AG08396 (cell line): ENCODE results near the gene IQUB.
"Not testable (repeated sequence)": the region's sequence is repeated elsewhere in the genome, so short reads cannot be mapped to it uniquely, and the experiment has no call there.

Experiments
- DNase-seq: peaks from one replicate; pipeline ENCODE4 v3.0.0; 2012; ENCODE audit warnings: low spot score, mixed read lengths

The IQUB gene

DNA sequence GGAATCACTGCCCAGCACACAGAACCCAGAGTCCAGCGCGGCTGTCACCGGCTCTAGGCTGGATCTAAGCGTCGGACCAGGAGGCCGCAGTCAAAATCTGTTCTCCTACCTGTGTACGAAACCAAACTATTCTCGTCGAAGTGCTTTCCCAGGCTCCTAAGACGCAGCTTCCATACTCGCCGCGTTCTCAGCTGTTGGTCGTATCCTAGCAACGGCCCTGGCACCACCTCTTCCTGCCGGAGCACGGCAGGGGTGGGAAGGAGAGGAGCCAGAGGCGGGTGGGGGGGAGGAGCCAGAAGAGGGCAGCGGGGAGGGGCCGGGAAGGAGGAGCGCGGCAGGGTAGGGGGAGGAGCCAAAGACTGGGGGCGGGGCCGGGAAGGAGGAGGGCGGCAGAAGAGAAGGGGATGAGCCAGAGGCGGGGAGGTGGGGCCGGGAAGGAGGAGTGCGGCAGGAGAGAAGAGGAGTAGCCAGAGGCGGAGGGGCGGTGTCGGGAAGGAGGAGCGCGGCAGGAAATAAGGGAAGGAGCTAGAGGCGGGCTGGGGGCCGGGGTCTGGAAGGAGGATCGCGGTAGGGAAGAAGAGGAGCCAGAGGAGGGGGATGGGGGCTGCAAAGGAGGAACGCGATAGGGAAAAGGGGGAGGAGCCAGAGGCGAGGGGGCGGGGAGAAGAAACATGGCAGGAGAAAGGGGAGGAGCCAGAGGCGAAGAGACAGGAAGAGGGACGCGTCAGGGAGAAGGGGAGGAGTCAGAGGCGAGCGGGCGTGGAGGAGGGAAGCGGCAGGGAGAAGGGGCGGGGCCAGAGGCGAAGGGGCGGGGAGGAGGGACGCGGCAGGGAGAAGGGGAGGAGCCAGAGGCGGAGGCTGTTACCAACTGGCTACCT is at the start of gene IQUB:
TSS of gene IQUB (minus strand) at position 213 of the 878 bp plus-strand sequence. CDS start 22,255 bp downstream, outside the sequence.
- DNase-seq: peak; percentile 98

DNA sequence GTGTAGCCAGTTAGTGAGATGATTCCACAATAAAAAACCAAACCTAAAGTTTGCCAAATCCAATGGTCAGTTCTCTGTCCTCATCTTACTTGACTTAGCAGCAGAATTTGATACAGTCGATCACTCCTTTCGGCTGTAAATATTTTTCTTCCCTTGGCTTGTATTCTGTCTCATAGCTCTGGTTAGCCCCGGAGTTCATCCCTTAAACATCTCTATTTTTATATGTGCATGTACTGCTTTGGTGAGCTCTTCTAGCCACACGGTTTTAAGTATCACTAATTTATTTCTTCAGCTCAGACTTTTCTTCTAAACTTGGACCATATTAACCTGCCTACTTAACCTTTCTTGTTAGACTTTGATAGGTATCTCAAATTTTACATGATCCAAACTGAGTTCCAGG is 49.4 kb upstream of the IQUB start:
- DNase-seq: no peak

DNA sequence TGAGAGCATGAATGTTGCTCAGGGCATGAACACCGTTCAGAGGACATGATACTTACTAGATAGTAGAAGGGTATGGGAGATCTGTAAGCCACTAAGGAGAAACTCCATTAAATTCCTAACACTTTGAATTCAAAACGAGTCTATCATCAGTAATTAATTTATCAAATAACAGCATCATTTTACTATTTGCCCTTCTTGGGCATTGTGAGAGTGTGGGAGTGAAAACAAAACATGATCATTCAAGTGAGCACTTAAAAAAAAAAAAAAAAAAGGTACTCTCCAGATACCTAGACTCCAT is 46.7 kb upstream of the IQUB start:
- no peak for DNase-seq

DNA sequence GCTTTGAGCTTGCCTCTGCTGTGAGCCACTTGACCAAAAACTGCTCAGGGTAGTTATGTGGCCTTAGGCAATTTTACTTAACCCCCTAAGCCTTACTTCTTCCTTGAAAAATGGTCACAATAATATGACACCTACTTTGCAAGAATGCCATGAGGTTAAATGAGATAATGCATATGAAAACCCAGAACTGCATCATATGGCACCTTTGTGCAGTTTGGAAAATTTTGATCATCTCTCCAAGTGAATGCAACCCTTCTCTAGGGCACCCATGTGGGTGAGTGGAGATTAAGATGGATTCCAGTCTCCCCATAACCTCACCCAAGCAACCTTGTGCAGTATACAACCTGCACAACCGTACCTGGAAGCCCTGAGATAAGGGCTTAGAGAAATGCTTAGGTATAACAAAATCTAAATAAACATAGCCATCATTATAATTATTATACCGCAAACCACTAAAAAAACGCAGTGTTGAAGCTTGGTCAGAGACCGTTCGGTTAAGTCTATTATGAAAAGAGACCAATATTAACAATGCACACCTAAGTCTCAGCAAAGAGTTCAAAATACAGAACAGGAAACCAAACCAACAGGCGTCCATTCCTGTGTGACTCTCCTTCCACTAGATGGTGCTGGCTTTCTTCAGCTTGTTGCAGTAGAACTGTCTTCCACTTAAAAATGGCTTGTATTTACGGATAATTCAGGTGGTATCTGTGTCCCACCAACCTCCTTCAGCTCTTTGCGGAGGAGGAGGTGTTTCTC is 46.2 kb upstream of the IQUB start:
- peak; percentile 32 for DNase-seq

DNA sequence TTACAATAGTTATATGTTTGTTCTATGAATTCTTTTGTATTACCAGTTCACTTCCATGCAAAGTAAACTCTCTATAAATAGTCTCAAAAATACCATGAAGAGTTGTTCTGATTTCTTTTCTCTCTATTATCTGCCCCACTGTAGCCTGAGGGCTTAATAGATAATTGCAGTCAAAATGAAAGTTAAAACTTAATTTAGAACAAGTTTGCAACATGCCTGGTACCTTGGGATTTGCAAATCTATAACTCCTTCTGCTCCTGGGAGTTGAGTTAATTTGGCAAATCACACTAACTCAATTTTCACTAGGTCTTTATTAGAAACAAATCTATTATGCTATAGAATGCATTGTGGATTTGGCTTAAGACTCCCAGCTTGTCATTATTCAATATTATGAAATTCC is 45.0 kb upstream of the IQUB start:
- no peak for DNase-seq

DNA sequence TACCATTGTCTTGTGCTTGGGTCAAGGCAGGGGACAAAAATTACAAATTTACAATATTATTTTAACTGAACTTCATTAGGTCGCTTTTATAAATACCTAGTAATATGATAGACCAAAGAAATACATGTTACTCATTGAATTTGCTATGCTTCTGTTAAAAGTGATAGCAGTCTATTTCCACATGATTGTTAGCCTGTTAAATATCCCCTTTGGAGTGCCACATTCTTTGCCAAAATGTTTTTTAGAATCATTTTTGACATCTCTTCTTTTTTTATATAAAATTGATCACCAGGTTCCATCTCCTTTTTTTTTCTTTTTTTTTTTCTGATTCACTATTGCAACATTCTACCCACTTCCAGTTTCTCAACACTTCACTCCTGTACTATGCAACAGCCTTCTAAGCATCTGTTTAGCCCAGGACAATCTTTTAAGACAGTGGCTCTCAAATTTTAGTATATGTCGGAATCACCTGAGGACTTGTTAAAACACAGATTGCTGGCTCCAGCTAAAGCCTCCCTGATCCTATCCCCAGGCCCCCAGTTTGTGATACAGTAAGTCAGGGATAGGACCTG is 39.6 kb upstream of the IQUB start:
- DNase-seq: no peak

DNA sequence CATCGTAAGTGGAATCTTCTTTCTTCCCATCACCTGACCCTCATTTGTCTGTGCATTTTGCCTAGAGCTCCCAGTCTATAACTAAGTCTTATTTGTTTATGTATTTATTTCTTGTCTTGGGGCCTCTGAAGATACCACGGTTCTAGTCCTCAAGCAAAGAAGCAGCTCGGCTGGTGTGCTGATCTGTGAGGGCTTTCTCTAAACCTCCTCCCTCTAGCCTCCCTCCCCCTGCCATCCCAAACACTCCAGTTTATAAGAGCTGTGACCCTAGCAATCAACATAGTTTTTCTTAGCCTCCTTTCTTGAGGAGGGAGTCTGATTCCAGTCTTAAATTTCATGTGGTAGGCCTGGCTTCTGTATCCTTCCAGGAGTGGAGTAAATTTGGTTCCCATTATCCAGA is 38.9 kb upstream of the IQUB start:
- DNase-seq: no peak

DNA sequence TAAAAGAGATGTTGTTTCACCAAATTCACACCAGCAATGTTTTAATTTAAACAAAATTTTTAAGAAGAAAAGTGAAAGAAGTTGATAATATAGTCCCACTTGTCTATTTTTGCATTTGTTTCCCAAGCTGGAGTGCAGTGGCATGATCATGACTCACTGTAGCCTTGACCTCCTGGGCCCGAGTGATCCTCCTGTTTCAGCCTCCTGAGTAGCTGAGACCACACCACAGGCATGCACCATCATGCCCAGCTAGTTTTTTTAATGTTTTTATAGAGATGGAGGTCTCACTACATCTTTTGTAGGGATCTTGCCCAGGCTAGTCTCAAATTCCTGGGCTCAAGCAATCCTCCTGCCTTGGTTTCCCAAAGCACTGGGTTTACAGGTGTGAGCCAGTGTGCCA is 37.3 kb upstream of the IQUB start:
- DNase-seq: no peak

DNA sequence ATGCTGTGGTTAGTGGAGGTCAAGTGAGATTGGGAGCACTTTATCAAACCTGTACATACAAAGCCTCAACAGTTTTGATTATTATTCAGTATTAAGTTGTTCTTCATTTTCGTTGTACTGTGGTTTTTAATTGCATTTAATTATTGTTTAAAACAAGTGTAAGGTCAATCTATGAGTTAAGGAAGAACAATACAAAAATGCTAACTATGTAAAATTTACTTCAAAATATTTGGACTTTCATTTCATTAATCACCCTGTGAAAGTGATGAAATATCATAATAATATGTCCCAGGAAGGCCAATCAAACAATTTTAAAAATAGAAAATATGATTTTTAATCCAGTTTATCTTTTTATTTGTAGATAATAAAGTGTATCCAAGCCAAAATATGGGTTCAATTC is 36.8 kb upstream of the IQUB start:
- no peak for DNase-seq

DNA sequence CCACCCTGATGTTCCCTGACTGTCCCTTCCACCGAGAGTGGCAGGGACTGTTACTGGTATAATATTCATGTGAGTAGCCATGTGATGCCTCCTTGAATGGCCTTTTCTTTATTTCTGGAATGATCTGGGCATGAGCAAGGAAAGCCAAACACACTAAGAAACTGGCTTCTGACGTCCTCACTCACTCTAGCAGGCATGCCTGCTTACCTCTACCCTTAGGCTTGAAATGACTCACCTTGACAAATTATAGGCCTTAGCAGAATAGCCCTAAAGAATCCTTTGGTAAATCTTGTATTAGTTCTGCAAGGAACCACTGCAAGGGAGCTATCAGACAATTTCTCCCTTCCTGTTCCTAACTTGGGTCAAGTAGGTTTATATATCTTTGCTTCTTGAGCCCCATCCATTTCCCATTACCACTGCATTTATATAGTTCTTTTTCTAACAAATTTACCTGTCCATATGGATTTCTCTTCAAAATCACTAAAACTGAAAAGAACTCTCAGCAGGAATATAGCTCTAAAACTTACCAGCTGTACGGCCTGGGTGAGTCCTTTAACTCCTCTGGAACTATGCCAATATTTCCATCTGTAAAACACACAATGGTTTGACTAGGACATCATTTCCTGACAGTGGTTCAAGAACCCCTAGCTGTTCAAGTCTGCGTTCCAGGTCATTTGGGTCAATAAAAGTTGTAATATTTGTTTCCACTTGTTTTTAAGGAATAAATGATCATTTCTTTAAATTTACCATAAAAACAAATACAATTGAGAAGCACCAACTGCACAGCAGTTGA is 36.2 kb upstream of the IQUB start:
- DNase-seq: no peak

DNA sequence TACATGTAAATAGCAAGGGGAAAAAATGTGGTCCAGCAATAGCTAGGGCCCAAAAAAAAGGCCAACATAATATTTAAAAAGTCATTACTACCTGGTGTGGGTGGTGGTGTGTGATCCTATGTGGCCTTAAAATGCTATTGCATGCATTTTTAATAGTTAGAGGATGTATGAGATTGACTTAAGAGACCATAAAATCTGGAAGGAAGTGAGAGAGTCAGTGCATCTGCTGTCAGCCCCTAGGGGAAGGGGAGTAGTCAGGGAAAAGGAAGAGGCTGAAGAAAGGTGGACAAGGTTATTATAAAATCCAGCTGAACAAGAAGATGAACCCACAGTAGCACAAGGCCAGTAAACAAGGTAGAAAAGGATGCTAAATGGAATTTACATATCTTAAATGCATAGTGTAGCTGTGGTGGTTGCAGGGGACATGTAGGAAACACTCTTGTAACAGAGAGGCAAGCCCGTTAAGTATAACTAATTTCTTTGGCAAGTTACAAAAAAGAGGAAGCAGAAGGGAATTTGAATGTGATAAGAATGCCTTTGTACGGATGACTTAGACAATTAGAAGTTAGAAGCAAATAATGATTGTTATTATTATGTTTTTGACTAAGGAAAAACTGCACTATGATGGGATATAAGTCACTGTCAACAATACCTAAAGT is 35.1 kb upstream of the IQUB start:
- no peak for DNase-seq

DNA sequence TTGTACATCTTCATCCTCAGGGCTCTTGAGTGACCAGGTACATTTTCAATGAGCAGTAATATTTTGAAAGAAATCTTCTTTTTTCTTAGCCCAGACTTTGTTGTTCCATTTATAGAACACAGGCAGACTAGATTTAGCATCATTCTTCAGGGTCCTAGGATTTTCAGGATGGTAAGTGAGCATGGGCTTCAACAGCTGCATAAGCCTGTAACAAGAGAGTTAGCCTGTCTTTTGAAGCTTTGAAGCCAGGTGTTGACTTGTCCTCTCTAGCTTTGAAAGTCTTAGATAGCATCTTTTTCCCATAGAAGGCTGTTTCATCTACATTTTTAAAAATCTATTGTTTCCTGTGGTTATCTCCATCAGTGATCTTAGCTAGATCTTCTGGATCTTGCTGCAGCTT is 27.7 kb upstream of the IQUB start:
- DNase-seq: no peak

DNA sequence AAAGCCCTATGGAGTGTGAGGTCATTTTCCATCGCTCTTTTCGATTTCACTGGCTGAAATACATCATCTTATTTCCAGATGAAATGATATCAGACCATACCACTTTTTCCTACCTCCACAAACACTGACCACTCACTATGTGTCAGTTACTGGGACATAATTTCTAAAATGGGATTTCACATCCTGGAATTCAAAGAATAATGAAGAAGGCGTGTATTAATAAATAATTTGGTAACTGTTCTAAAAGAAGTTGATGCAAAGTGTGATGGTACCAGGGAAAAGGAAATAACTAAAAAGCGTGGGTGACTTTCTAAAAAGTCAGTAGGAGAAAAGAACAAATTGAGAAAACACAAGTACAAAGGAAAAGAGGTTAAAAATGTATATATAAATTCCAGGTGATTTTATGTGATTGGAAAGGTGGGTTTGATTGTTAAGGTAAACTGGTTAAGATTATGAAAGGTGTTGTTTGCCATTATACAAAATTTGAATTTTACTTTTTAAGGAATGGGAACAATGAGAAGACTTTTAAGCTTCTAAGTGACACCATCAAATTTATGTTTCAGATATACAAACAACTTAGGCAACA is 24.0 kb upstream of the IQUB start:
- no peak for DNase-seq

DNA sequence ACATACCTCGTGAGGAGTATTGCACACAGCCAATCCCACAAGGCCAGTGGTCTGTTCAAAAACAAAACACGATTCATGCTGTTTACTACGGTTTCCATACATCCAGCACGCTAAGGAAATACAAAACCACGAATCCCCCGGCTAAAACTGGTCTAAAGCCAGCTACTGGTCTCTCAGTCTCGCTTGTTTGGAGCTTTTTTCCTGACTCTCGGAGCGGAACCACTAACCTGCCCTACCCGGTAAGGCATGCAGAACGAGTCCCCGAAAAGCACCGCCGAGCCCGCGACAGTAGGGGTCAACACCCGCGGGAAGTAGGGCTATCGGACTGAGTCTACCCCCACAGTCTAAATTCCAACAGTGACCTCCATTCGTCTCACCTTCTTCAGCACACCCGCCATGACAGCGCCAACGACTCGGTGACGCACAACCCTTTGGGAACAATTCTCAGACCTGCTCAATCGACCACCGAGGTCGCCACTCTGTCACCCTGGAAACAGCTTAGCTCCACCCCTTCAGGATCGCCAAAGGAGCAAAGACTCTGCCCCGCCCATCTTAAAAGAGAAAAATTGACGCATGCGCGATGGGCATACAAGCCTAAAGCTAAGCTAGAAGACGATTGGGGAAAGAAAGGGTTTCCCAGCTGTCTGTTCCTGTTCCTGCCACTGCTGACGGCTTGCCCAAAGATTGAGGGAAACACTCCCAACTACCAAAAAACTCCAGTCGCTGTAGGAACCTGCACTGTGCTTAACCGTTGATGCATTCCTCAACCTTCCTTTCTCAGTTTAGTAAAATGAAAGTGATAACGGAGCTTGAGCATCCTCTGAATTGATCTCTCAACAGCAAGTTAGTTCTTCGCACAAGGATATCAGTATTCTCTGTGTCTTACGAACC is 23.2 kb upstream of the IQUB start, which contains the start of gene NDUFA5:
TSS of gene NDUFA5 (minus strand) at position 421 of the 891 bp plus-strand sequence. CDS start at position 398, 23 bp downstream.
- peak; percentile 92 for DNase-seq

DNA sequence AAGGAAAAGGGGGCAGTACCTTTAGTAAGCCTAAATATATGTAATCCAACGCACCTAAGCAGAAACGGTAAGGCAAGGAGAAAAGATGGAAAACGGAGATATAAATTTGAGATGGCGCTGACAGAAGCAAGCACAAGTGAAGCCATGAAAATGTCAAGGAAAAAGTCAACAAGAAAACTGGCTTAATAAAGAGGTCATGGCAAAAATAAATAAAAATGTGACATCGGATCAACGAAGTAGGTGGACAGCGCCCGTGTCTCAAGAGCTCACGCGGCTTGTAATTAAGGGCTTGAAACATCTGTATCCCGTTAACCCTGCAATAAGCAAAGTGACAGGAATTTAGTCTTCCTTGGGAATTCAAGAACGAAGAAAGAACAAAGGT is 22.6 kb upstream of the IQUB start:
- DNase-seq: peak; percentile 2

DNA sequence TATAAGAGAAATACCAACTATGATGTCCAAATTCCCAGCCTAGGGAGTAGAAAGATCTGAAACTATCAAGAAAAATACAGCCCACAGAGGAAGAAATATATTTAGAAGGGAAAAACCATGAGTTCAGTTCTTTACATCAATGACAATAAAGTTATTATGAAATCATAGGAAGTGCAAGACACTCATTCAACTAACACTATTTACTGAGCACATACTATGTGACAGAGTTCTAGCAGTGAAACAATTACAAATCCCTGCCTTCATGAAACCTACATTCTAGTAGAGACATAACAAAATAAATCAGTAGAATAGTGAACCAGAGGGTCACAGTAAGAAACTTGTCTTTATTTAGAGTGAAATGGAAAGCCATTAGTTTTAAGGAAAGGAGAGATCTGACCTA is 21.1 kb upstream of the IQUB start:
- no peak for DNase-seq

DNA sequence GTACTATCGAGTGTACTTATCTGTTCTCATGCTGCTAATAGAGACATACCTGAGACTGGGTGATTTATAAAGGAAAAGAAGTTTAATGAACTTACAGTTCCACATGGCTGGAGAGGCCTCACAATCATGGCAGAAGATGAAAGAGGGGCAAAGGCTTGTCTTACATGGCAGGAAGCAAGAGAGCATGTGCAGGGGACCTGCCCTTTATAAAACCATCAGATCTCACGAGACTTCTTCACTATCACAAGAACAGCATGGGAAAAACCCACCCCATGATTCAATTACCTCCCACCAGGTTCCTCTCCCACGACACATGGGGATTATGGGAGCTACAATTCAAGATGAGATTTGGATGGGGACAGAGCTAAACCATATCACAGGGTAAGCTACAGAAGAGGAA is 18.8 kb upstream of the IQUB start:
- DNase-seq: no peak

DNA sequence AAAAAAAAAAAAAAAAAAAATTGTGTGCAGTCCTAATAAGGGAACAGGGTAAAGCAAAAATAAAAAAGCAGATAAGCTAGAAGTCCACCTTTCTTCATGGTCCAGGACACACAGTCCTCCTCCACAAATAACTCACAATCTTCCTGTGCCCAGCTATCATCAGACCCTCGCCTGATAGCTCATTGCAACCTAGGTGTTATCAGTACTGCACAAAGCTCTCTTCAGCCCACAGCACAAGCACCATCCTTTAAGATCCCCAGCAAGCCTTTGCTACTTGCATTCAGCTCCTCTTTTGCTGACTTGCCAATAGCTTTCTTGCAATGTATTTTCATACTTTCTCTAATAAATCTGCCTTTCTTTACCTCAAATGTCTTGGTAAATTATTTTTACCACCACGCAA is 18.2 kb upstream of the IQUB start:
- DNase-seq: no peak

DNA sequence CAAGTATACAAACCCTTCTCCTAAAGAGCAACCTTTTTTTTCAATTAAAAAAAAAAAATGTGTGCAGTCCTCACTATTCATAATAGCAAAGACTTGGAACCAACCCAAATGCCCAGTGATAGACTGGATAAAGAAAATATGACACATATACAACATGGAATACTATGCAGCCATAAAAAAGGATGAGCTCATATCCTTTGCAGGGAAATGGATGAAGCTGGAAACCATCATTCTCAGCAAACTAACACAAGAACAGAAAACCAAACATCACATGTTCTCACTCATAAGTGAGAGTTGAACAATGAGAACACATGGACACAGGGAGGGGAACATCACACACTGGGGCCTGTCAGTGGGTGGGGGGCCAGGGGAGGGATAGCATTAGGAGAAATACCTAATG is 17.7 kb upstream of the IQUB start:
- DNase-seq: not testable (repeated sequence)

DNA sequence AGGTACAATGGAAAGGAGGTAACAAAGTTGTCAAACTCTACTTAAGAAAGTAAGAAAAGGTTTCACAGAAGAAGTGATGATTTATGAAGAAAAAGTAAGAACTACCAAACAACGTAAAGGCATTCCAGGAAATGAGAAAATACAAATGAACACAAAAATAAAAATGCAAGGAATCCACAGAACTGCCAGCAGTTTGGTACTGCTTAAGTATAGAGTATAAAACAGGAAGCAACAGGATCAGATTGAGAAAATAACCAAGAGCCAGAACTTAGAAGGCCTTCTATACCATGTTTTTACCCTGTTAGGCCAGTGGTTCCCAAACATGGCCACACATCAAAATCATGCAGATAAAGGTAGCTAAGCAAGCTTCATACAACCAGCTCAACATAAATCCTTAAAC is 14.0 kb upstream of the IQUB start:
- no peak for DNase-seq
